GM23338 (cell line): ENCODE results near the gene KCNJ16. TPM values are rescaled to one million over a fixed set of nuclear protein-coding genes. Genes with fewer than 3 reads are reported as not detected.

Experiments used
- ATAC-seq: fragments of 200-7000 bp; cut with Tn5 transposase; 3 replicates; pipeline ENCODE4 v1.9.1; 2020
- DNase-seq: peaks from one replicate; pipeline ENCODE4 v3.0.0-alpha.2; 2015; ENCODE audit warnings: low spot score
- H2AFZ ChIP-seq: fragments of 200-600 bp; sonication (generic); 2 replicates; pipeline ENCODE4 v1.8.0; 2016; ENCODE audit warnings: antibody characterized with exemption, mild to moderate bottlenecking, moderate library complexity
- H3F3A ChIP-seq: fragments of 200-600 bp; sonication (generic); replicated peaks from 2 replicates; pipeline ENCODE4 v1.8.0; 2017; ENCODE audit warnings: antibody characterized with exemption, mixed run types, low read depth
- H3K27ac ChIP-seq: fragments of 200-600 bp; sonication (generic); 2 replicates; pipeline ENCODE4 v1.6.1; 2016; ENCODE audit warnings: low read depth
- H3K27me3 ChIP-seq: fragments of 200-600 bp; sonication (generic); 2 replicates; pipeline ENCODE4 v1.8.0; 2016; ENCODE audit warnings: mild to moderate bottlenecking, mixed run types, moderate library complexity; ENCODE audit not compliant: insufficient read depth
- H3K36me3 ChIP-seq: fragments of 200-600 bp; sonication (generic); 2 replicates; pipeline ENCODE4 v1.8.0; 2016; ENCODE audit warnings: mild to moderate bottlenecking; ENCODE audit not compliant: insufficient read depth
- H3K4me1 ChIP-seq: fragments of 200-600 bp; sonication (generic); 2 replicates; pipeline ENCODE4 v1.8.0; 2016; ENCODE audit warnings: mild to moderate bottlenecking, moderate library complexity; ENCODE audit not compliant: insufficient read depth
- H3K4me2 ChIP-seq: fragments of 200-600 bp; sonication (generic); 2 replicates; pipeline ENCODE4 v1.7.1; 2017; ENCODE audit warnings: mixed run types
- H3K4me3 ChIP-seq: fragments of 200-600 bp; sonication (generic); 2 replicates; pipeline ENCODE4 v1.6.1; 2016; ENCODE audit warnings: mixed run types
- H3K79me2 ChIP-seq: fragments of 200-600 bp; sonication (generic); replicated peaks from 2 replicates; pipeline ENCODE4 v1.8.0; 2017; ENCODE audit warnings: mild to moderate bottlenecking; ENCODE audit not compliant: insufficient read depth
- H3K9me2 ChIP-seq: fragments of 200-600 bp; sonication (generic); 2 replicates; pipeline ENCODE4 v1.8.0; 2017; ENCODE audit not compliant: insufficient read depth
- H4K20me1 ChIP-seq: fragments of 200-600 bp; sonication (generic); replicated peaks from 2 replicates; pipeline ENCODE4 v1.8.0; 2017; ENCODE audit warnings: mild to moderate bottlenecking; ENCODE audit not compliant: insufficient read depth
- H3K27ac Mint-ChIP-seq: 2 replicates; pipeline ENCODE4 v1.8.0; 2020; ENCODE audit warnings: inconsistent platforms, mild to moderate bottlenecking, moderate library complexity, mixed read lengths
- H3K27me3 Mint-ChIP-seq: 3 replicates; pipeline ENCODE4 v1.8.0; 2022; ENCODE audit warnings: low read depth, mild to moderate bottlenecking, moderate library complexity, mixed read lengths, inconsistent platforms; ENCODE audit not compliant: insufficient read depth, poor library complexity
- H3K36me3 Mint-ChIP-seq: 3 replicates; pipeline ENCODE4 v1.8.0; 2021; ENCODE audit warnings: low read depth, mild to moderate bottlenecking, inconsistent platforms, moderate library complexity, mixed read lengths
- H3K4me1 Mint-ChIP-seq: 3 replicates; pipeline ENCODE4 v1.8.0; 2020; ENCODE audit warnings: mild to moderate bottlenecking, inconsistent platforms, mixed read lengths
- H3K4me3 Mint-ChIP-seq: 3 replicates; pipeline ENCODE4 v1.8.0; 2021; ENCODE audit warnings: moderate library complexity, mild to moderate bottlenecking, inconsistent platforms, mixed read lengths
- H3K9me3 Mint-ChIP-seq: 3 replicates; pipeline ENCODE4 v1.8.0; 2020; ENCODE audit warnings: moderate library complexity, mild to moderate bottlenecking, inconsistent platforms, mixed read lengths
- CREB1 ChIP-seq: fragments of 250-450 bp; sonication (Bioruptor Pico); IDR thresholded peaks from 2 replicates; pipeline ENCODE4 v1.5.0; 2020; ENCODE audit warnings: low read depth, mild to moderate bottlenecking, moderate library complexity
- EZH2 ChIP-seq: fragments of 200-600 bp; sonication (generic); IDR thresholded peaks from one replicate; pipeline ENCODE4 v1.8.0; 2017; ENCODE audit warnings: antibody characterized with exemption, mild to moderate bottlenecking, low read depth; ENCODE audit not compliant: unreplicated experiment
- EZH2phosphoT487 ChIP-seq: fragments of 200-600 bp; sonication (generic); IDR thresholded peaks from one replicate; pipeline ENCODE4 v1.8.1; 2018; ENCODE audit warnings: antibody characterized with exemption; ENCODE audit not compliant: unreplicated experiment
- JUNB ChIP-seq: IDR thresholded peaks from one replicate; pipeline ENCODE4 v1.6.1; 2016; ENCODE audit warnings: antibody characterized with exemption; ENCODE audit not compliant: unreplicated experiment
- NANOG ChIP-seq: IDR thresholded peaks from 2 replicates; pipeline ENCODE4 v1.6.1; 2016; ENCODE audit warnings: antibody characterized with exemption, borderline replicate concordance
- POLR2AphosphoS5 ChIP-seq: IDR thresholded peaks from 2 replicates; pipeline ENCODE4 v1.6.1; 2016; ENCODE audit warnings: antibody characterized with exemption, low read depth
- STAT1 ChIP-seq: IDR thresholded peaks from one replicate; pipeline ENCODE4 v1.6.1; 2016; ENCODE audit warnings: antibody characterized with exemption; ENCODE audit not compliant: unreplicated experiment
- ZNF114 ChIP-seq: fragments of 250-450 bp; sonication (Bioruptor Pico); IDR thresholded peaks from 2 replicates; pipeline ENCODE4 v1.5.0; 2020; ENCODE audit warnings: mild to moderate bottlenecking, moderate library complexity
- ZNF331 ChIP-seq: fragments of 250-450 bp; sonication (Bioruptor Pico); IDR thresholded peaks from 2 replicates; pipeline ENCODE4 v1.5.0; 2020; ENCODE audit warnings: low read depth, mild to moderate bottlenecking, moderate library complexity
- polyA plus RNA-seq: library from polyadenylated mRNA; unstranded; fragments of >200 nt; fragmentation: Nextera tagmentation; extraction: Ambion mirVana; gene quantifications from 2 replicates; pipeline ENCODE4 v1.2.1, GENCODE V29; 2016
- total RNA-seq: library from RNA; depleted of rRNA; stranded (reverse); fragments of >200 nt; shearing (Covaris generic); gene quantifications from 2 replicates; pipeline ENCODE4 v1.2.3, GENCODE V29; 2014
- TF ChIP-seq, protein P1 (sequence below), 2 experiments: fragments of 200-600 bp in 1 of 2; sonication (generic) in 1 of 2; conservative IDR thresholded peaks; 2 replicates each; pipeline versions ENCODE4 v1.5.1 to v1.6.1; 2016 to 2017; ENCODE audit warnings: antibody characterized with exemption in 2 of 2, low read depth in 2 of 2, mild to moderate bottlenecking in 2 of 2, moderate library complexity in 1 of 2
- TF ChIP-seq, protein P2 (sequence below): IDR thresholded peaks from 2 replicates; pipeline ENCODE4 v1.6.1; 2016; ENCODE audit warnings: antibody characterized with exemption
- TF ChIP-seq, protein P3 (sequence below): IDR thresholded peaks from one replicate; pipeline ENCODE4 v1.6.1; 2018; ENCODE audit warnings: antibody characterized with exemption; ENCODE audit not compliant: unreplicated experiment
- TF ChIP-seq, protein P4 (sequence below): fragments of 250-450 bp; sonication (Bioruptor Pico); IDR thresholded peaks from 2 replicates; pipeline ENCODE4 v1.5.0; 2020; ENCODE audit warnings: mild to moderate bottlenecking, moderate library complexity

KCNJ16 gene
- total and polyA plus RNA-seq, 2 experiments from 2014 or later: not detected

DNA sequence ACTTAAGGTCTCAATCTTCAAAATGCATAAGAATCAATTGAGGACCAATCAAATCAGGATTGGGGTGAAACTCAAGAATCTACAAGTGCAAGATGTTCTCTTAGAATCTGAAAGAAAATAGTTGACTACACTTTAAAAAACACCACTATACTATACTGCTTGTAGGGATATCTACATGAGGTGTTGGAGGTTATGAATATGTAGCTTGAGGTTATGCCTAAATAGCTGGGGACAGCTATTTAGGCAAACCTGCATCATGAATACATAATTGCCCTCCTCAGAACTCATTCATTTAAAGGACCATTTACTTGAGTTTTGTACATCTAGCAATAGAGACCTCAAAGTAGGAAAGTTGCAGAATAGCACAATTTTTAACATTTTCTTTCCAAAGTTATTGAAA is 40.1 kb downstream of the KCNJ16 start:
- H3K27ac Mint-ChIP-seq: no peak overlapping the region
- peaks cover 2% of the 10 kb centered on the region for H3K27me3 Mint-ChIP-seq
- no peak overlapping the region for H3K27ac ChIP-seq
- ATAC-seq (no peak), DNase-seq (no peak)
- no peaks in the 10 kb centered on the region for H3K27me3 ChIP-seq
- no peaks in the 10 kb centered on the region for H3F3A ChIP-seq
- no peak overlapping the region for H3K4me3 Mint-ChIP-seq
- H3K4me1 ChIP-seq: no peaks in the 10 kb centered on the region
- TF ChIP-seq, protein P1, sequence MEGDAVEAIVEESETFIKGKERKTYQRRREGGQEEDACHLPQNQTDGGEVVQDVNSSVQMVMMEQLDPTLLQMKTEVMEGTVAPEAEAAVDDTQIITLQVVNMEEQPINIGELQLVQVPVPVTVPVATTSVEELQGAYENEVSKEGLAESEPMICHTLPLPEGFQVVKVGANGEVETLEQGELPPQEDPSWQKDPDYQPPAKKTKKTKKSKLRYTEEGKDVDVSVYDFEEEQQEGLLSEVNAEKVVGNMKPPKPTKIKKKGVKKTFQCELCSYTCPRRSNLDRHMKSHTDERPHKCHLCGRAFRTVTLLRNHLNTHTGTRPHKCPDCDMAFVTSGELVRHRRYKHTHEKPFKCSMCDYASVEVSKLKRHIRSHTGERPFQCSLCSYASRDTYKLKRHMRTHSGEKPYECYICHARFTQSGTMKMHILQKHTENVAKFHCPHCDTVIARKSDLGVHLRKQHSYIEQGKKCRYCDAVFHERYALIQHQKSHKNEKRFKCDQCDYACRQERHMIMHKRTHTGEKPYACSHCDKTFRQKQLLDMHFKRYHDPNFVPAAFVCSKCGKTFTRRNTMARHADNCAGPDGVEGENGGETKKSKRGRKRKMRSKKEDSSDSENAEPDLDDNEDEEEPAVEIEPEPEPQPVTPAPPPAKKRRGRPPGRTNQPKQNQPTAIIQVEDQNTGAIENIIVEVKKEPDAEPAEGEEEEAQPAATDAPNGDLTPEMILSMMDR (conservative IDR thresholded peaks at IDR 0.05; ENCODE audit: low read depth in 2 of 2): no peak
- TF ChIP-seq, protein P2, sequence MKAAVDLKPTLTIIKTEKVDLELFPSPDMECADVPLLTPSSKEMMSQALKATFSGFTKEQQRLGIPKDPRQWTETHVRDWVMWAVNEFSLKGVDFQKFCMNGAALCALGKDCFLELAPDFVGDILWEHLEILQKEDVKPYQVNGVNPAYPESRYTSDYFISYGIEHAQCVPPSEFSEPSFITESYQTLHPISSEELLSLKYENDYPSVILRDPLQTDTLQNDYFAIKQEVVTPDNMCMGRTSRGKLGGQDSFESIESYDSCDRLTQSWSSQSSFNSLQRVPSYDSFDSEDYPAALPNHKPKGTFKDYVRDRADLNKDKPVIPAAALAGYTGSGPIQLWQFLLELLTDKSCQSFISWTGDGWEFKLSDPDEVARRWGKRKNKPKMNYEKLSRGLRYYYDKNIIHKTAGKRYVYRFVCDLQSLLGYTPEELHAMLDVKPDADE: no peak
- TF ChIP-seq JUNB (no peak), NANOG (no peak), EZH2 (no peak), ZNF331 (CRISPR knock-in tag) (no peak), ZNF114 (CRISPR knock-in tag) (no peak), POLR2AphosphoS5 (no peak), EZH2phosphoT487 (no peak), CREB1 (CRISPR knock-in tag) (no peak), STAT1 (no peak)
- TF ChIP-seq, protein P3, sequence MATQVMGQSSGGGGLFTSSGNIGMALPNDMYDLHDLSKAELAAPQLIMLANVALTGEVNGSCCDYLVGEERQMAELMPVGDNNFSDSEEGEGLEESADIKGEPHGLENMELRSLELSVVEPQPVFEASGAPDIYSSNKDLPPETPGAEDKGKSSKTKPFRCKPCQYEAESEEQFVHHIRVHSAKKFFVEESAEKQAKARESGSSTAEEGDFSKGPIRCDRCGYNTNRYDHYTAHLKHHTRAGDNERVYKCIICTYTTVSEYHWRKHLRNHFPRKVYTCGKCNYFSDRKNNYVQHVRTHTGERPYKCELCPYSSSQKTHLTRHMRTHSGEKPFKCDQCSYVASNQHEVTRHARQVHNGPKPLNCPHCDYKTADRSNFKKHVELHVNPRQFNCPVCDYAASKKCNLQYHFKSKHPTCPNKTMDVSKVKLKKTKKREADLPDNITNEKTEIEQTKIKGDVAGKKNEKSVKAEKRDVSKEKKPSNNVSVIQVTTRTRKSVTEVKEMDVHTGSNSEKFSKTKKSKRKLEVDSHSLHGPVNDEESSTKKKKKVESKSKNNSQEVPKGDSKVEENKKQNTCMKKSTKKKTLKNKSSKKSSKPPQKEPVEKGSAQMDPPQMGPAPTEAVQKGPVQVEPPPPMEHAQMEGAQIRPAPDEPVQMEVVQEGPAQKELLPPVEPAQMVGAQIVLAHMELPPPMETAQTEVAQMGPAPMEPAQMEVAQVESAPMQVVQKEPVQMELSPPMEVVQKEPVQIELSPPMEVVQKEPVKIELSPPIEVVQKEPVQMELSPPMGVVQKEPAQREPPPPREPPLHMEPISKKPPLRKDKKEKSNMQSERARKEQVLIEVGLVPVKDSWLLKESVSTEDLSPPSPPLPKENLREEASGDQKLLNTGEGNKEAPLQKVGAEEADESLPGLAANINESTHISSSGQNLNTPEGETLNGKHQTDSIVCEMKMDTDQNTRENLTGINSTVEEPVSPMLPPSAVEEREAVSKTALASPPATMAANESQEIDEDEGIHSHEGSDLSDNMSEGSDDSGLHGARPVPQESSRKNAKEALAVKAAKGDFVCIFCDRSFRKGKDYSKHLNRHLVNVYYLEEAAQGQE: no peak
- TF ChIP-seq, protein P4, sequence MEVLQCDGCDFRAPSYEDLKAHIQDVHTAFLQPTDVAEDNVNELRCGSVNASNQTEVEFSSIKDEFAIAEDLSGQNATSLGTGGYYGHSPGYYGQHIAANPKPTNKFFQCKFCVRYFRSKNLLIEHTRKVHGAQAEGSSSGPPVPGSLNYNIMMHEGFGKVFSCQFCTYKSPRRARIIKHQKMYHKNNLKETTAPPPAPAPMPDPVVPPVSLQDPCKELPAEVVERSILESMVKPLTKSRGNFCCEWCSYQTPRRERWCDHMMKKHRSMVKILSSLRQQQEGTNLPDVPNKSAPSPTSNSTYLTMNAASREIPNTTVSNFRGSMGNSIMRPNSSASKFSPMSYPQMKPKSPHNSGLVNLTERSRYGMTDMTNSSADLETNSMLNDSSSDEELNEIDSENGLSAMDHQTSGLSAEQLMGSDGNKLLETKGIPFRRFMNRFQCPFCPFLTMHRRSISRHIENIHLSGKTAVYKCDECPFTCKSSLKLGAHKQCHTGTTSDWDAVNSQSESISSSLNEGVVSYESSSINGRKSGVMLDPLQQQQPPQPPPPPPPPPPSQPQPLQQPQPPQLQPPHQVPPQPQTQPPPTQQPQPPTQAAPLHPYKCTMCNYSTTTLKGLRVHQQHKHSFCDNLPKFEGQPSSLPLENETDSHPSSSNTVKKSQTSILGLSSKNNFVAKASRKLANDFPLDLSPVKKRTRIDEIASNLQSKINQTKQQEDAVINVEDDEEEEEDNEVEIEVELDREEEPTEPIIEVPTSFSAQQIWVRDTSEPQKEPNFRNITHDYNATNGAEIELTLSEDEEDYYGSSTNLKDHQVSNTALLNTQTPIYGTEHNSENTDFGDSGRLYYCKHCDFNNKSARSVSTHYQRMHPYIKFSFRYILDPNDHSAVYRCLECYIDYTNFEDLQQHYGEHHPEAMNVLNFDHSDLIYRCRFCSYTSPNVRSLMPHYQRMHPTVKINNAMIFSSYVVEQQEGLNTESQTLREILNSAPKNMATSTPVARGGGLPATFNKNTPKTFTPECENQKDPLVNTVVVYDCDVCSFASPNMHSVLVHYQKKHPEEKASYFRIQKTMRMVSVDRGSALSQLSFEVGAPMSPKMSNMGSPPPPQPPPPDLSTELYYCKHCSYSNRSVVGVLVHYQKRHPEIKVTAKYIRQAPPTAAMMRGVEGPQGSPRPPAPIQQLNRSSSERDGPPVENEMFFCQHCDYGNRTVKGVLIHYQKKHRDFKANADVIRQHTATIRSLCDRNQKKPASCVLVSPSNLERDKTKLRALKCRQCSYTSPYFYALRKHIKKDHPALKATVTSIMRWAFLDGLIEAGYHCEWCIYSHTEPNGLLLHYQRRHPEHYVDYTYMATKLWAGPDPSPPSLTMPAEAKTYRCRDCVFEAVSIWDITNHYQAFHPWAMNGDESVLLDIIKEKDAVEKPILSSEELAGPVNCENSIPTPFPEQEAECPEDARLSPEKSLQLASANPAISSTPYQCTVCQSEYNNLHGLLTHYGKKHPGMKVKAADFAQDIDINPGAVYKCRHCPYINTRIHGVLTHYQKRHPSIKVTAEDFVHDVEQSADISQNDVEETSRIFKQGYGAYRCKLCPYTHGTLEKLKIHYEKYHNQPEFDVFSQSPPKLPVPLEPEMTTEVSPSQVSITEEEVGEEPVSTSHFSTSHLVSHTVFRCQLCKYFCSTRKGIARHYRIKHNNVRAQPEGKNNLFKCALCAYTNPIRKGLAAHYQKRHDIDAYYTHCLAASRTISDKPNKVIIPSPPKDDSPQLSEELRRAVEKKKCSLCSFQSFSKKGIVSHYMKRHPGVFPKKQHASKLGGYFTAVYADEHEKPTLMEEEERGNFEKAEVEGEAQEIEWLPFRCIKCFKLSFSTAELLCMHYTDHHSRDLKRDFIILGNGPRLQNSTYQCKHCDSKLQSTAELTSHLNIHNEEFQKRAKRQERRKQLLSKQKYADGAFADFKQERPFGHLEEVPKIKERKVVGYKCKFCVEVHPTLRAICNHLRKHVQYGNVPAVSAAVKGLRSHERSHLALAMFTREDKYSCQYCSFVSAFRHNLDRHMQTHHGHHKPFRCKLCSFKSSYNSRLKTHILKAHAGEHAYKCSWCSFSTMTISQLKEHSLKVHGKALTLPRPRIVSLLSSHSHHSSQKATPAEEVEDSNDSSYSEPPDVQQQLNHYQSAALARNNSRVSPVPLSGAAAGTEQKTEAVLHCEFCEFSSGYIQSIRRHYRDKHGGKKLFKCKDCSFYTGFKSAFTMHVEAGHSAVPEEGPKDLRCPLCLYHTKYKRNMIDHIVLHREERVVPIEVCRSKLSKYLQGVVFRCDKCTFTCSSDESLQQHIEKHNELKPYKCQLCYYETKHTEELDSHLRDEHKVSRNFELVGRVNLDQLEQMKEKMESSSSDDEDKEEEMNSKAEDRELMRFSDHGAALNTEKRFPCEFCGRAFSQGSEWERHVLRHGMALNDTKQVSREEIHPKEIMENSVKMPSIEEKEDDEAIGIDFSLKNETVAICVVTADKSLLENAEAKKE (CRISPR knock-in tag): no peak
- H3K79me2 ChIP-seq: no peaks in the 10 kb centered on the region
- H3K9me2 ChIP-seq: no peaks in the 10 kb centered on the region
- peaks cover 14% of the 10 kb centered on the region; the same call in 2 of the 3 replicates for H3K9me3 Mint-ChIP-seq
- no peak overlapping the region for H3K4me3 ChIP-seq
- no peaks in the 10 kb centered on the region for H3K36me3 ChIP-seq
- no peak overlapping the region for H2AFZ ChIP-seq
- H4K20me1 ChIP-seq: no peaks in the 10 kb centered on the region
- peaks cover 4% of the 10 kb centered on the region; the same call in 1 of the 3 replicates for H3K4me1 Mint-ChIP-seq
- H3K4me2 ChIP-seq: no peak overlapping the region
- peaks cover 15% of the 10 kb centered on the region for H3K36me3 Mint-ChIP-seq
